C4-2B (cell line): ENCODE data around the gene BAIAP2L2.

Source experiments
- H3K27ac ChIP-seq: fragments of 450-650 bp; 2 replicates; pipeline ENCODE4 v1.5.1; 2017
- ZFX ChIP-seq: fragments of 450-650 bp; IDR thresholded peaks from 2 replicates; pipeline ENCODE4 v1.6.1; 2017
- TF ChIP-seq, protein P1 (sequence below): fragments of 450-650 bp; conservative IDR thresholded peaks from 2 replicates; pipeline ENCODE4 v1.5.1; 2017; ENCODE audit warnings: mild to moderate bottlenecking

Gene BAIAP2L2

DNA sequence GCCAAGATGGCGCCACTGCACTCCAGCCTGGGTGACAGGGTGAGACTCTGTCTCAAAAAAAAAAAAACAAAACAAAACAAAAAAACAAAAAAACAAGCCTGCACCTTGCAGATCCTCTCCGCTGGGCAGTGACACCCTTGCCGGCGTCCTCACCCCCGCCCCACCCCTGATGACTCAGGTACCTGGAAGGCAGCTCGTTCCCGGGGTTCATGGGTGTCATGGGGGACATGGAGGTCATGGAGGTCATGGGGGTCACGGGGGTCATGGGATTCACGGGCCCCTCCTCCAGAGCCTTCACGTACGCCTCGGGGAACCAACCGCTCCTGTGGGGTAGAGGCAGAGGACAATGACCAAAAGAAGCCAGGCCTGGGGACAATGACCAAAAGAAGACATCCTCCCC lies 23.5 kb downstream of the BAIAP2L2 start:
- no peak overlapping the region for H3K27ac ChIP-seq
- no peak for TF ChIP-seq ZFX
- TF ChIP-seq, protein P1, sequence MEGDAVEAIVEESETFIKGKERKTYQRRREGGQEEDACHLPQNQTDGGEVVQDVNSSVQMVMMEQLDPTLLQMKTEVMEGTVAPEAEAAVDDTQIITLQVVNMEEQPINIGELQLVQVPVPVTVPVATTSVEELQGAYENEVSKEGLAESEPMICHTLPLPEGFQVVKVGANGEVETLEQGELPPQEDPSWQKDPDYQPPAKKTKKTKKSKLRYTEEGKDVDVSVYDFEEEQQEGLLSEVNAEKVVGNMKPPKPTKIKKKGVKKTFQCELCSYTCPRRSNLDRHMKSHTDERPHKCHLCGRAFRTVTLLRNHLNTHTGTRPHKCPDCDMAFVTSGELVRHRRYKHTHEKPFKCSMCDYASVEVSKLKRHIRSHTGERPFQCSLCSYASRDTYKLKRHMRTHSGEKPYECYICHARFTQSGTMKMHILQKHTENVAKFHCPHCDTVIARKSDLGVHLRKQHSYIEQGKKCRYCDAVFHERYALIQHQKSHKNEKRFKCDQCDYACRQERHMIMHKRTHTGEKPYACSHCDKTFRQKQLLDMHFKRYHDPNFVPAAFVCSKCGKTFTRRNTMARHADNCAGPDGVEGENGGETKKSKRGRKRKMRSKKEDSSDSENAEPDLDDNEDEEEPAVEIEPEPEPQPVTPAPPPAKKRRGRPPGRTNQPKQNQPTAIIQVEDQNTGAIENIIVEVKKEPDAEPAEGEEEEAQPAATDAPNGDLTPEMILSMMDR, result no peak

DNA sequence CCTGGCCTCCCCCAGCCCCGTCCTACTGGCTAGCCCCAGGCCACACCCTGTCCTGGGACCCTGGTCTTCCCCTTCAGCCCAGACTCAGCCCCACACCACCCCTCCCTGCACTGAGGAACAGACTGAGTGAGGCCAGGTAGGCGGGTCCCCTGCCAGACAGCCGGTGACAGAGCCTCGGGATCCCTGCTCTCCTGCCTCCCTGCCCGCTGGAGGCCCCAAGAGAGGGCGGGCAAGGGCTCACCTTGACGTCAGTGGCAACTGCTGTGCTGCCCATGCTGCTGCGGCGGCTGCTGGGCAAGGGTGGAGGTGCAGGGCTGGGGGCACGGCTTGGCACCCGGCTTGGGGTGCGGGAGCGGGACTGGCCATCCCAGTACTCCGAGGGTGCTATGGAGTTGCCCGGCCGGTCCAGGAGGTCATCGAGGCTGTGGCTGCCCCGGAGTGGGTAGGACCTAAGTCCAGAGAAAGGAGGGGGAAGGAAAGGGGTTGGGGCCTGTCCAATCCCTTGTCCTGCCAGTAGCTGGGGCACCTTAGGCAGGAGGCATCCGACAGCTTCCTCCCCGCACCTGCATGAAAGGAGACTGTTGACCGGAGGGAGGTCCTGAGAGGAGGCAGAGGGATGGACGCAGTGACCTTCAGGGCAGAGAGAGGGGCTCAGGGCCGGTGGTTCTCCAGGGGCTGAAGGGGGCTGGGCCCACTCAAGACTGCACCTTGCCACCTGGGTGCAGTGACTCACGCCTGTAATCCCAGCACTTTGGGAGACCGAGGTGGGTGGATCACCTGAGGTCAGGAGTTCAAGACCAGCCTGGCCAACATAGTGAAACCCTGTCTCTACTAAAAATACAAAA lies 24.3 kb downstream of the BAIAP2L2 start:
- H3K27ac ChIP-seq, result no peak overlapping the region
- no peak for TF ChIP-seq ZFX
- TF ChIP-seq, protein P1, result no peak

DNA sequence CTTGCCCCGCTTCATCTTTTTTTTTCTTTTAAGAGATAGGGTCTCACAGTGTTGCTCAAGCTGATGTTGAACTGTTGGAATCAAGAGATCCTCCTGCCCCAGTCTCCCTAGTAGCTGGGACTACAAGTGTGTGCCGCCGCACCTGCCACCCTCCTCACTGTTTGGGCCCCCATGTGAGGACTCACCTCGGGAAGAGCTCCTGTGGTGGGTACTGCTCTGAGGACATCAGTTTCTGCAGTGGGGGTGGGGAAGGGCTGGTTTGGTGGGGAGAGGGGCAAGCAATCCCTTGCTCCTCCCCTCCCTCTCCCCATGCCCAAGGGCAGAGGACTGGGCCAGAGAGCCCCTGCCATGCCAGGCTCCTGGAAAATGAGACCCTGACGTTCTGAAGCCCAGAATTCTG lies 25.0 kb downstream of the BAIAP2L2 start:
- H3K27ac ChIP-seq, result no peak overlapping the region
- TF ChIP-seq ZFX, result no peak
- TF ChIP-seq, protein P1, result no peak

DNA sequence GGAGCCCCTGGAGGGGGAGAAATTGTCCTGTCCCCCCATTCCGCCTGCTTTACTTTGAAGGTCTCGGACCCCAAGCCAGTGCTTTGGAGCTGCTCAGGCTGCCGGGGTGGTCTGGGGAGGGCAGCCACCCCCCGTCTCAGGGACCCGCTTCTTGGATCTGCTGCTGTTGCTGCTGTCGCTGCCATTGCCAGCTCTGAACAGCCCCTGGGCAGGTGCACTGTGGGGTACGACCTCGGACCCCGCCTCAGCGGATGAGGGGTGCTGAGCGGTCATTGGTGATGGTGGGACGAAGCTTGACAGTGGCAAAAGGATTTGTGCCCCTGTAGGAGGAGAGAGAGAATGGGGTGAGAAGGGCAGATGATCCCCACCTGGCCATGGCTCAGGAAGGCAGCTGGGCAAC lies 25.4 kb downstream of the BAIAP2L2 start:
- no peak for TF ChIP-seq ZFX

GRCh38 chr22:38083931-38084631 lies 26.4 kb downstream of the BAIAP2L2 start, which contains the start of gene SLC16A8:
TSS of gene SLC16A8 (minus strand) at chr22:38084184. CDS start at chr22:38082873, 1,311 bp downstream.
- no peak within 1 kb of the TSS for H3K27ac ChIP-seq
- TF ChIP-seq, protein P1, result no peak

More for the DNA sequence above, 25.4 kb downstream of the BAIAP2L2 start:
- H3K27ac ChIP-seq, result no peak overlapping the region

- no peak overlapping the region for H3K27ac ChIP-seq
- no peak for TF ChIP-seq ZFX
- TF ChIP-seq, protein P1, result no peak
These were observed 27.3 kb downstream of the BAIAP2L2 start for GRCh38 chr22:38082986-38083710.

- no peak for TF ChIP-seq ZFX
- TF ChIP-seq, protein P1, result no peak
- no peak overlapping the region for H3K27ac ChIP-seq
These were observed 28.3 kb downstream of the BAIAP2L2 start for GRCh38 chr22:38081941-38082828.
